Measurements from ENCODE around the gene CDK15.

- TF ChIP-seq CTCF (IDR thresholded peaks at IDR 0.05): no peak
- TF ChIP-seq POLR2A (IDR thresholded peaks at IDR 0.05): no peak
Observed at GRCh38 chr2:201807452-201807999, 1.2 kb downstream of the CDK15 start.

Data from prostate gland (tissue), 2 donors.